ENCODE data around the gene OR13C8. TPM values are rescaled to one million over a fixed set of nuclear protein-coding genes. Genes with fewer than 3 reads are reported as not detected.
"Not testable (repeated sequence)": the region's sequence is repeated elsewhere in the genome, so short reads cannot be mapped to it uniquely, and the experiment has no call there.

Gene OR13C8
- total RNA-seq, 2 donors from 2014 or later, result not detected

- intact Hi-C loops (cut with DNase I, micrococcal nuclease); ATAC-seq; DNase-seq: not testable (repeated sequence)
These were observed 36.6 kb downstream of the OR13C8 start, which contains the start of gene OR13C2 for GRCh38 chr9:104605527-104605926. TSS of gene OR13C2 (minus strand) at chr9:104605627. CDS start at chr9:104605627, 0 bp downstream.

- no peak for DNase-seq
- no peak for ATAC-seq
- intact Hi-C loops (cut with DNase I, micrococcal nuclease), result no loop called here
These were observed 37.2 kb downstream of the OR13C8 start for GRCh38 chr9:104606152-104606551.

- DNase-seq, result no peak
- ATAC-seq, result no peak
- intact Hi-C loops (cut with DNase I, micrococcal nuclease), result no loop called here
These were observed 39.4 kb downstream of the OR13C8 start for GRCh38 chr9:104608336-104608735.

- intact Hi-C loops (cut with DNase I, micrococcal nuclease), result no loop called here
- DNase-seq (no peak), ATAC-seq (no peak)
These were observed 42.2 kb downstream of the OR13C8 start for GRCh38 chr9:104611213-104611612.

- intact Hi-C loops (cut with DNase I, micrococcal nuclease), result no loop called here
- ATAC-seq, result no peak
- DNase-seq, result no peak
These were observed 48.5 kb downstream of the OR13C8 start for GRCh38 chr9:104617418-104617817.

- no peak for DNase-seq
- intact Hi-C loops (cut with DNase I, micrococcal nuclease), result no loop called here
- no peak for ATAC-seq
These were observed 49.1 kb downstream of the OR13C8 start, which contains the start of gene OR13C9 for GRCh38 chr9:104618104-104618503. TSS of gene OR13C9 (minus strand) at chr9:104618204. CDS start at chr9:104618204, 0 bp downstream.

Other genes starting within 250 kb of the OR13C8 start
- not detected for gene OR13F1, start 64.9 kb upstream of the OR13C8 start, total RNA-seq
- gene OR13C4, start 42.0 kb upstream of the OR13C8 start, total RNA-seq, result not detected
- gene OR13C3, start 32.3 kb upstream of the OR13C8 start, total RNA-seq, result not detected
- gene OR13C5, start 30.2 kb downstream of the OR13C8 start, total RNA-seq, result not detected
- gene OR13C2, start 36.5 kb downstream of the OR13C8 start, total RNA-seq, result not detected
- not detected for gene OR13C9, start 49.0 kb downstream of the OR13C8 start, total RNA-seq
- not detected for gene OR13D1, start 125.3 kb downstream of the OR13C8 start, total RNA-seq
- 10 to 100 TPM; 40.6 to 52.5 TPM for gene NIPSNAP3A, start 178.5 kb downstream of the OR13C8 start, total RNA-seq
- 1 to 10 TPM in 1 of 2 donors, under 1 TPM in 1; 0.85 to 1.3 TPM for gene NIPSNAP3B, start 195.0 kb downstream of the OR13C8 start, total RNA-seq